Measurements from ENCODE around the gene LIPA.
A peak's percentile ranks its signal among the peaks of the same experiment; 100 is the strongest.

Gene LIPA

GRCh38 chr10:89278900-89279392, 27.4 kb upstream of the LIPA start:
- DNase-seq (ENCODE audit: extremely low read depth, low read depth), result no peak
- TF ChIP-seq CTCF (IDR thresholded peaks at IDR 0.05; ENCODE audit: low read depth, low read length), result no peak

- no peak for TF ChIP-seq CTCF (IDR thresholded peaks at IDR 0.05; ENCODE audit: low read depth, low read length)
- peak; percentile 76 for DNase-seq (ENCODE audit: extremely low read depth, low read depth)
Measured at GRCh38 chr10:89278034-89278535, 26.5 kb upstream of the LIPA start.

- TF ChIP-seq CTCF (IDR thresholded peaks at IDR 0.05; ENCODE audit: low read depth, low read length), result no peak
- DNase-seq (ENCODE audit: extremely low read depth, low read depth), result no peak
Measured at GRCh38 chr10:89275383-89275782, 23.8 kb upstream of the LIPA start.

GRCh38 chr10:89274928-89275327, 23.4 kb upstream of the LIPA start:
- DNase-seq (ENCODE audit: extremely low read depth, low read depth), result no peak
- no peak for TF ChIP-seq CTCF (IDR thresholded peaks at IDR 0.05; ENCODE audit: low read depth, low read length)

GRCh38 chr10:89273680-89274079, 22.1 kb upstream of the LIPA start:
- no peak for DNase-seq (ENCODE audit: extremely low read depth, low read depth)
- TF ChIP-seq CTCF (IDR thresholded peaks at IDR 0.05; ENCODE audit: low read depth, low read length), result no peak

- DNase-seq (ENCODE audit: extremely low read depth, low read depth), result no peak
- no peak for TF ChIP-seq CTCF (IDR thresholded peaks at IDR 0.05; ENCODE audit: low read depth, low read length)
Measured at GRCh38 chr10:89271532-89271931, 20.0 kb upstream of the LIPA start.

- no peak for DNase-seq (ENCODE audit: extremely low read depth, low read depth)
- TF ChIP-seq CTCF (IDR thresholded peaks at IDR 0.05; ENCODE audit: low read depth, low read length), result no peak
Measured at GRCh38 chr10:89270153-89270483, 18.5 kb upstream of the LIPA start.

Measured in AG09319 (cell line).